Anterior cingulate cortex (tissue), 58 donors: Measurements from ENCODE around the gene FPR1.
"Not testable (repeated sequence)": the region's sequence is repeated elsewhere in the genome, so short reads cannot be mapped to it uniquely, and the experiment has no call there.

Experiments used
- DNase-seq, 58 donors: peaks; one replicate each; lab custom pipeline; 2025; lab: John Stamatoyannopoulos, UW

The FPR1 gene

DNA sequence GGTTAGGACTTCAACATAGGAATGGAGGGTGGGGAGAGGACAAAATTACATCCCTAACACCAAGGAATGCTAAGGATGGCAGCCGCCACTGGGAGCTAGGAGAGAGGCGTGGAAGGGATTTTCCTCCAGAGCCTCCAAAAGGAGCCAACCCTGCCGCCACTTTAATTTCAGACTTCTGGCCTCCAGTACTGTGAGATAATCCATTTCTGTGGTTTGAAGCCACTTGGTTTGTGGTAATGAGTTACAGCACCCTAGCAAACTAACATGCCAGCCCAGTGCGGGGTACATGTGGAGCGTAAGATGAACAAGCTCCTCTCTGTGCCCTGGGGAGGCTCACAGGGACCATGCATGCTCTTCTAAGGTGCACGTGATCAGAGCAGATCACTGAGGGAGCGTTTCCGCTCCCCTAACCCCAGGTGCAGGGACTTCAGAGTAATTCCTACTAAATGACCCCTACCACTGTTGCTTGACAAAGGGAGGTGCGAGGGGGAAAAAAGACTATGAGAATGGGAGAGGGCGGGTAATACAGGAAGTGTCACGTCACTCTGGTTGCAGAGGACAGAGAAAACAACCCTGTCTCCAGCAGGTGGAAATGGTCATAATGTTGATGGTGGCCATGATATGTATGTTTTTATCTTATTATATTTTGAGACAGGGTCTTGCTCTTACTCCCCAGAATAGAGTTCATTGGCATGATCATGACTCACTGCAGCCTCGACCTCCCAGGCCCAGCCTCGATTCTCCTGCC is 12.0 kb downstream of the FPR1 start:
- no peak for DNase-seq

GRCh38 chr19:51738523-51738922 is 13.2 kb downstream of the FPR1 start:
- not testable (repeated sequence) for DNase-seq

- no peak for DNase-seq
Observed at GRCh38 chr19:51737924-51738323, 13.8 kb downstream of the FPR1 start.

- DNase-seq = no peak
Observed at GRCh38 chr19:51737389-51737788, 14.3 kb downstream of the FPR1 start.

- DNase-seq = peak in 11 of 58 donors; percentile 7 to 58 (median 27)
Observed at GRCh38 chr19:51735759-51736449, 15.8 kb downstream of the FPR1 start.

- DNase-seq = no peak
Observed at GRCh38 chr19:51733742-51734522, 17.7 kb downstream of the FPR1 start.

DNA sequence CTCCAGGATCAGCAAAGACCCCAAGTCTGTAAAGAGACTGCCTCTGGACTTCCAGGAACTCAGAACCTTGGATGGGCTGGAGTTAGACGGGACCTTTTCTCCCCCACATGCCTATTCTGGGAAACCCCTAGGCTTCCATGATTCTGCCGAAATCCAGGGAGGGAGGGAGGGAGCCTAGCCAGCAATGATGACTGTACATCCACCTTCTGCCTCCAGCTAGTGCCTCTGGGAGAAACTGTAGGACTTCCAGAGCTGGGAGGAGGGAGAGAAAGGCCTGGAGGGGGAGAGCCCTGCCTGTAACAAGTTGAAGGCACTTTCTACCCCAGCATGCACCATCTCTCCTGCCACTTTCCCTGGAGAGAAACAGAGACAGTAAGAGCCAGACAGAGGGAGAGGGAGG is 21.9 kb downstream of the FPR1 start:
- DNase-seq = no peak

DNA sequence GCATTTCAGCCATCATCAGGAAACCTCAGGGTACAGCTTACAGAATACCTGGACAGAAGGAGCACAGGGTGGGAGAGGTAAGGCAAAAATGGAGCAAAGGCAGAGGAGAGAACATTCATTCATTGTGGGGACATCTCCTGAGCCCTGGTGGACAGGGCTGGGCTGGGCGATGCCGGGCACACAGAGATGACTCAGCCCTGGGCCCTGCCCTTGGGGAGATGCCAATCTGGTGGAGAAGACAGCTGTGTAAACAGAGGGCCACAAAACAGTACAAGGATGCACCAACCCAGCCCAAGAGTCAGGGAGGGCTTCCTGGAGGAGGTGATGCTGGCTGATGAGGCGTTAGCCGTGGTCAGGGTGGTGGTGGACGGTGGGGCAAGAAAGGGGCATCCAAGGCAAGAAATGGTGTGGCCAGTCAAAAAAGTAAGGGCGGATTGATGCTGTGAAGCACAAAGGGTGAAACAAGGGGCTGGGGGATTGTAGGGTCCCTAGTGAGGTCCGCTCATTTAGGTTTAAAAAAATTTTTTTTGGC is 24.3 kb downstream of the FPR1 start:
- DNase-seq = peak in 3 of 58 donors; percentile 14 to 29 (median 25)

DNA sequence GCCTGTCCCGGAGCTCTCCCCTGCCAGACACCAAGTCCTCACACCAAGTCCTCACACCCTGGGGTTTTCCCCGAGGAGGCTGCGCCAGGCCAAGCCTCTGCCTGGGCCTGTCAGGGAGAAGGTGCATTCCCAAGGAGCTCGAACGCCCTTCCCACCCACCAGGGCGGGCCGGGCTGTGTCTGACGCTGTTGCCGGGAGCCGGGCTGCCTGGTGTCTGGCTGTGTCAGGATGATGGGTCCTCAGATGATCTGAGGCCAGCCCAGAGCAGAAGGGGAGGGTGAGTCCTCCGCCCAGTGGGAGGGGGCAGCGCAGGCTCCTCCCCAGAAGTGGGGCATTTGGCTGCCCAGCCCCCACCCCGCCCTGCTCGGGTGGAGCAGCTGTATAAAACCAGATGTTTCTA is 25.6 kb downstream of the FPR1 start:
- peak in 46 of 58 donors; percentile 3 to 87 (median 58) for DNase-seq

GRCh38 chr19:51724543-51724942 is 27.1 kb downstream of the FPR1 start:
- peak in 2 of 58 donors; percentile 17 to 18 for DNase-seq

GRCh38 chr19:51722492-51722891 is 29.2 kb downstream of the FPR1 start:
- DNase-seq = no peak

GRCh38 chr19:51721905-51722304 is 29.8 kb downstream of the FPR1 start:
- no peak for DNase-seq

- DNase-seq = peak in 25 of 58 donors; percentile 6 to 50 (median 19)
Observed at GRCh38 chr19:51719251-51719988, 32.3 kb downstream of the FPR1 start.

DNA sequence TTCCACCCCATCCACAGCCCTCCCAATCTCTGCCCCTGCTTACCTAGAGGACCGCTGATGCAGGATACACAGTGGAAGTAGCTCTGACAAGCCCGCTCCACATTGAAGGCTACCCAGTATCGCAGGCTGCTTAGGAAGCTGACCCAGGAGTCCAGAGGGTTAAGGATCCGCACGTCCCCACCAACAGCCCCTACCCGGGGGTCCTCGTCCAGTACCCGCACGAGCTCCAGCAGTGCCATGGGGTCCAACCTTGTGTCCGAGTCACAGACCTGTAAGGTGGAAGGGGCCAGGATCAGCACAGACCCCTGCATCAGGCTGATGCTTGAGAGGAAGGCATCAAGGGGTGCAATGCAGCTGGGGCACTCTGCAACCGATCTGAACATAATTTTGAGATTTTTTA is 34.8 kb downstream of the FPR1 start:
- no peak for DNase-seq

DNA sequence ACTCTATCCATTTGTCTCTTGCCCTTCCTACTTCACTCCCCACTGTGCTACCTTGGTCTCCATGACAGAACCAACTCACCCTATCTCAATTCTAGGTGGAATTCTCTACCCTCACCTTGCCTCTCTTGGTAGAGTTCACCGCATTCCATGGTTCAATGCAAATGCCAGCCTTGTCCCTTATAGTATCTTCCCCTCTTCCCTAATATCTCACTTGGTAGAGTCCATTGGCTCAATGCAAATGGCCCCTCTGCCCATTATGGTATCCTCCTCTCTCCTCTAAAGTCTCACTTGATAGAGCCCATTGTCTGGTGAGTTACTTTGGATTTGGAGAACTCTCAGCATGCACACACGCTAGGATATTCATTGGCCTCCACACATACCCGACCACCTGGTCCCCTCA is 35.8 kb downstream of the FPR1 start:
- no peak for DNase-seq

DNA sequence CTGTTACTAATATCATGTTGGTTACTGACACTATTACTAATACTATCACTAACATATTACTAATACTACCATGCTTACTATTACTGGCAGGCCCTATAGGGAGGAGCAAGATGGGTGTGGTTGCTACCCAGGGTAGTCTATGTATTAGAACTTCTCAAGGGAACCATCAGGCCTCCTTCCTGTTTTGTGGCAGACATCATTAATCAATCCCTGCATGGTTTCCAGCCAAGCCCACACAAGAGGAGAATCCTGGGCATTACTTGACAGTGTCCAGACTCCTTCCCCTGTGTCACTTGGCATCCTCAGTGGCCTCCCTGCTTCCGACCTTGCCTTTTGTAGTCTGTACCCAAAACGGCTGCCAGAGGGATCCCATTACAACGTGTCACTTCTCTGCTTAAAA is 36.8 kb downstream of the FPR1 start:
- DNase-seq = no peak

DNA sequence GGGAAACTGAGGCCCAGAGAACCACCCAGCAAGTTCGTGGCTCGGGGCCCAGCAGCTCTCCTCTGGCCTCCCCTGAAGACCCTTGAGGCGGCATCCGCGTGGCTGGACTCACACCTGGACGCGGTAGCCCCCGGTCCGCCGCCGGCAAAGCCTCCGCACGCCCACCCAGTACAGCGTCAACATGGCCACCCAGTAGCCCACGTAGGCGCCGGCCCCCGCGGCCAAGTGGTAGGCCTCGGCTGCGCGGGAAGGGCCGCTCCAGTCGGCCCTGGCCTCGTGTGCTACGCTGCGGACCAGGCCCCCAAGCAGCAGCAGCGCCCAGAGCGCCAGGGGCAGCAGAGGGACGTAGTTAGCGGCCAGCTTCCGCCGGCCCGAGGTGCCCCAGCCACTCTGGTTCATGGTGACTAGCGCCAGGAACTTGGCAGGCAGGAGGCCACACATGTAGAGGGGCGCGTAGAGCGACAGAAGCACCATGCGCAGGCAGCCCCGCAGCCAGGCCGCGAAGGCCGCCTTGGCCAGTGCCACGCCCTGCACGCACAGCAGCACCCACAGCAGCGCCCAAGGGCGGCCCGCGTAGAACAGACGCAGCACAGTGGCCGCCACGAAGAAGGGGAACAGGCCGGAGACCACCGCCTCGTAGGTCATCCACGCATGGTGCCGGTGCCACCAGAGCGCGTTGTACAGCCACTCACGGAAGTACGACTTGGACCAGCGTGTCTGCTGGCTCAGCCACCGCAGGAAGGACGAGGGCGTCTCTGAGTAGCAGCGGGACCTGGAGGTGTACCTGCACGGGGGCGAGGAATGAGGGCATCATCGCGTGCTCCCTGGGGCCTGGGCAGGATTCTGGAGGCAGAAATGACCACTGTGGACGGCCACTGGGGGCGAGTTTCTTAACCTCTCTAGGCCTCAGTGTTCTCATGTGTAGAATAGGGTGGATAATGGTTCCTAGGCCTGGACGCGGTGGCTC is 38.1 kb downstream of the FPR1 start:
- DNase-seq = no peak

GRCh38 chr19:51712461-51713081 is 39.1 kb downstream of the FPR1 start:
- DNase-seq = no peak

DNA sequence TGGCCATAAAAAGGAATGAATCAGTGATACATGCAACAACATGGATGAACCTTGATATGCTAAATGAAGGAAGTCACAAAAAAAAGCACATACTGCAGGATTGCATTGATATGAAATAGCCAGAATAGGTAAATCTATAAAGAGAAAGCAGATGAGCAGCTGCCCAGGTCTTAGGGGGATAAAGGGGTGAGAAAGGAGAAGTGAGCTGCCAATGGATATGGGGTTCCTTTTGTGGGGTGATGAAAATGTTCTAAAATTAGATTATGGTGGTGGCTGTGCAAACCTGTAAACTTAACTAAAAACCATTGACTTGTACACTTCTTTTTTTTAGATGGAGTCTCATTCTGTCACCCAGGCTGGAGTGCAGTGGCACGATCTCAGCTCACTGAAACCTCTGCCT is 40.0 kb downstream of the FPR1 start:
- DNase-seq = no peak
